Measurements from ENCODE around the gene SMC1B.

The SMC1B gene

DNA sequence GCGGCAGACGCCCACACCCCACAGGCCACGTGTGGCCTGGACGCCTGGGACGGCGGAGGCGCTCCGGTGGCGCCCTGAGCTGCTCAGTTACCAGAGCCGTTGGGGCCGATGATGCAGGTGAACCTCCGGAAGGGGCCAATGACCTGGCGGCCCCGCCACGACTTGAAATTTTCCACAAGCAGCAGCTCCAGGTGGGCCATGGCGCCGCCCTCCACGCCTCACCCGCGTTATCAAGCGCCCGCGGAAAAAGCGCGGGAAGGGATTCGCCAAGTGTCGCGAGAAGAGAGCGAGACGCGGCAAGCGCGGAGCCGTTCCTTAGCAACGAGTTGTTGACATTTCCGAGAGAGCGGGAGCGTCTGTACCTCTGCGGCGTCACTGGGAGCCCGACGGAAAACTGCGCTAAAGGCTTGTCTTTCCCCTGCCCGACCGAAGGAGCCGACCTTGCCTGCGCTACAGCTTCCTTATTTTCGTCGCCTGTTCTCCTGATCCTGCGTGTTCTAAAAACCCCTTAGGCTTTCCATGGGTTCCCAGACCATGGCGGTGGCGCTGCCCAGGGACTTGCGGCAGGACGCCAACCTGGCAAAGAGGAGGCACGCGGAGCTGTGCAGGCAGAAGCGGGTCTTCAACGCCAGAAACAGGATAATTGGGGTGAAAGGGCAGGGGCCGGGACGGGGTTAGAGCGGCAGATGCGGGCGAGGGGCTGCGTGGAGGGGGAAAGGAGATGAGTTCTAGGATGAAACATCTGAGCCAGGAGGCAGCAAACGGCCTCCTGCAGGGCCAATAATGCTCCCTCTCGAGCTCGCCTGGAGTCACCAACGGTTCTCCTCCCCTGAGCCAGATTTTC, at the start of gene SMC1B, which contains the start of gene RIBC2:
TSS of gene SMC1B (minus strand) at position 232 of the 844 bp plus-strand sequence. CDS start at position 200, 32 bp downstream.
TSS of gene RIBC2 (plus strand) at position 326 of the 844 bp plus-strand sequence. CDS start at position 520, 194 bp downstream.
- H3K27me3 Mint-ChIP-seq = peaks cover 5% of the 10 kb centered on the region
- no peaks in the 10 kb centered on the region for H3K9me3 Mint-ChIP-seq
- H3K4me3 Mint-ChIP-seq = peak within 1 kb of the TSS; percentile 85
- peaks cover 20% of the 10 kb centered on the region for H3K4me1 Mint-ChIP-seq (ENCODE audit: low read depth)
- no peaks in the 10 kb centered on the region for H3K36me3 Mint-ChIP-seq (ENCODE audit: low read depth)
- H3K27ac Mint-ChIP-seq = peak within 1 kb of the TSS; percentile 82

DNA sequence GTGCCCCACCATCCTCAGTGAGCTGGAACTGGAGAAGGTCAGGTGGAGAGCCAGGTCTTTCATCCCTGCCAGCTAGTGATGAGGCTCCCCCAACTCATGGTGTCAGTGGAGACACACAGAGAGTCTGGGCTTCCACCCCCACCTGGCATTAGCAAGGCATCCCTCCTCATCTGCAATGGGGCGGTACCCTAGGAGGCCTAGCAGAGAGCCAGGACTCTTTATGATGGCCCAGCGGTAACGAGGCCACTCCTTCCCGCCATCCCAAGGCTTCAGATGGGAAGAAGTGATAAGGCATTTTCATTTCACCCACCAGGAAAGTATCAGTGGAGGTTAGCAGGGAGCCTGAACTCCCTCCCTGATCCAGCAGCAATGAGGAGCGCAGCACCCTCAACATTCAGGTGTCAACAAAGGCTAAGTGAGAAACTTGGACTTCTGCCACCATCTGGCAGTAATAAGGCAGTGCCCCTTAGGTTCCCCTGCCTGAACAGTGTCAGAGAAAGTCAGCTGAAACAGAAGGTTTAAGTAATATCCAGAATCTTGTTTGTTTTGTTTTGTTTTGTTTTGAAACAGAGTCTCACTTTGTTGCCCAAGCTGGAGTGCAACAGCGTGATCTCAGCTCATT, 48.7 kb upstream of the SMC1B start:
- no peaks in the 10 kb centered on the region for H3K9me3 Mint-ChIP-seq
- no peak overlapping the region for H3K27ac Mint-ChIP-seq
- H3K36me3 Mint-ChIP-seq (ENCODE audit: low read depth) = no peaks in the 10 kb centered on the region
- peaks cover 10% of the 10 kb centered on the region for H3K27me3 Mint-ChIP-seq
- no peak overlapping the region for H3K4me3 Mint-ChIP-seq
- H3K4me1 Mint-ChIP-seq (ENCODE audit: low read depth) = no peaks in the 10 kb centered on the region

DNA sequence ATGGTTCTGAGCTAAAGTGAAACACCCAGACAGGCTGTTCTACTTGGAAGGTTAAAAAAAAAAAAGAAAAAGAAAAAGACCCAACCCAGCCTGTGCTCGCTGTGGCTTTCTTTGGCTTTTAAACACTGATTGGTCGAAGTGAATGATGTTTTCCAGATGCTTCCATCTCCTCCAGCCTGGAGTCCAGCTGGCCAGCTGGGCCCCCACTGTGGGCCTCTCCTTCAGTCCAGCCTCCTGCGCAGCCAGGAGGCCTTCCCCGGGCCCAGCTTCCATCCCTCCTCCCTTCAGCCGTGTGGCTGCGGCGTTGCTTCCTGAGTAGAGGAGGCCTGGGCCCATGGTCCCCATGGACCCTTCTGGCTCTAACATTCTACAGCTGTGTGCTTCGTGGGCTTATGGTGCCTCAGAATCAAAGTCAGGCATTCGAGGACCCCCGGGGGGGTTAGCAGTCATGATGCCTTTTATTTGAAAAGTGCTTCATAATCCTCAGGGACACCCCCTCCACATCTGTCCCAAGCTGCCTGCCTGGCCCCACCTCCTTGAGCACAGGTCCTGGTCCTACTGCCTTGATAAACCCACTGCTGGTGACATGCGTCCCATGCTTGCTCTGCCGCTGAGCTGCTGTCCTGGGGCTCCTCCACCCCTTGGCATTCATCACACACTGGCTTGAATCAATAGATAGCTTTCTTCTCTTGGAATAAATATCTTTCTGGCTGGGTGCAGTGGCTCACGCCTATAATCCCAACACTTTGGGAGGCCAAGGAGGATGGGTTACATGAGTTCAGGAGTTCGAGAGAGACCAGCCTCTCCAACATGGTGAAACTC, 47.1 kb upstream of the SMC1B start:
- no peak overlapping the region for H3K27ac Mint-ChIP-seq
- H3K9me3 Mint-ChIP-seq = no peaks in the 10 kb centered on the region
- peaks cover 8% of the 10 kb centered on the region for H3K27me3 Mint-ChIP-seq
- H3K4me1 Mint-ChIP-seq (ENCODE audit: low read depth) = no peaks in the 10 kb centered on the region
- no peak overlapping the region for H3K4me3 Mint-ChIP-seq
- no peaks in the 10 kb centered on the region for H3K36me3 Mint-ChIP-seq (ENCODE audit: low read depth)

DNA sequence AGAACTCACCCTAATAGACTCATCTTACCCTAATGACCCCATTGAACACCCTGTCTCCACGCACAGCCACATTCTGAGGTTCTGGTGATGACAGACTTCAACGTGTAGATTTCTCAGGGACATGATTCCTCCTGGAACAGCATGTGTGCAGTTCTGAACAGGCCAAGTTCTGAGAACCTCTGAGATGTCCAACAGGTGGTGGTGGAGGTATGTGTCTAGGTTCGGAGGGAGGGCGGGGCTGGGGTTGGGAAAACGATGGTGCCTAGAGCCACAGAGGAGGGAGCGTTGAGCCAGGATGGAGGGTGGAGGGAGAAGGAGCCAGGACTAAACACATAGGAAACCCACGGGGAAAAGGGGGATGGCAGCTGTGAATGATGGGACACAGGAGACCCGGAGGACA, 45.8 kb upstream of the SMC1B start:
- no peak overlapping the region for H3K27ac Mint-ChIP-seq
- peaks cover 1% of the 10 kb centered on the region for H3K27me3 Mint-ChIP-seq
- no peak overlapping the region for H3K4me3 Mint-ChIP-seq
- no peaks in the 10 kb centered on the region for H3K36me3 Mint-ChIP-seq (ENCODE audit: low read depth)
- no peaks in the 10 kb centered on the region for H3K4me1 Mint-ChIP-seq (ENCODE audit: low read depth)
- H3K9me3 Mint-ChIP-seq = no peaks in the 10 kb centered on the region

DNA sequence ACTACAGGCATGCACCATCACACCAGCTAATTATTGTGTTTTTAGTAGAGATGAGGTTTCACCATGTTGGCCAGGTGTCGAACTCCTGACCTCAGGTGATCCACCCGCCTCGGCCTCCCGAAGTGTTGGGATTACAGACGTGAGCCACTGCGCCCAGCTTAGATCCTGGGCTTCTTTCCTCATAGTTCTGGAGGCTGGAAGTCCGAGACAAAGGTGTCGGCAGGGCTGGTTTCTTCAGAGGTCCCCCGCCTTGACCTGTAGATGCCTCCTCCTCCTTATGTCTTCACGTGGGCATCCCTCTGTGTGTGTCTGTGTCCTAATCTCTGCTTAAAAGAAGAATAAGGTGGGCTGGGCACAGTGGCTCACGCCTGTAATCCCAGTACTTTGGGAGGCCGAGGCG, 45.1 kb upstream of the SMC1B start:
- no peaks in the 10 kb centered on the region for H3K36me3 Mint-ChIP-seq (ENCODE audit: low read depth)
- no peak overlapping the region for H3K4me3 Mint-ChIP-seq

DNA sequence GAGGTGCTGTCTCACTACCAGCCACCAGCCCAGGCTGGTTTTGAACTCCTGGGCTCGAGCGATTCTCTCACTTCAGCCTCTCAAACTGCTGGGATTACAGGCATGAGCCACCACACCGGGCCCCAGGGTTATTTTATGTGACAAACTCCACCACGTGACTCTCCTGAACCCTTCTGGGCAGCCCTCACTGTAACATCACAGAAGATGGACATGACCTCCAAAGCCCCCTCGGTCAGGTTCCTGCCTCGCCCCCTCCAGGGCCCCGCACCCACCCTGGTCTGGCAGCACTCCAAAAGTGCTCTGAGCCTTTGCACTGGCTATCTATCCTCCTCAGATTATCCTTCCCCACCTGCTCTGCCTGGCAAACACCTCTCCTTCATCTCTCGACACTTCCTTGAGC, 43.4 kb upstream of the SMC1B start:
- H3K4me3 Mint-ChIP-seq = no peak overlapping the region
- H3K4me1 Mint-ChIP-seq (ENCODE audit: low read depth) = no peaks in the 10 kb centered on the region
- no peaks in the 10 kb centered on the region for H3K9me3 Mint-ChIP-seq
- no peak overlapping the region for H3K27ac Mint-ChIP-seq
- H3K36me3 Mint-ChIP-seq (ENCODE audit: low read depth) = no peaks in the 10 kb centered on the region
- H3K27me3 Mint-ChIP-seq = no peaks in the 10 kb centered on the region

More for the DNA sequence above, 45.1 kb upstream of the SMC1B start:
- Mint-ChIP-seq H3K27ac (no peak overlapping the region), H3K9me3 (no peaks in the 10 kb centered on the region), H3K27me3 (no peaks in the 10 kb centered on the region), H3K4me1 (ENCODE audit: low read depth) (no peaks in the 10 kb centered on the region)

DNA sequence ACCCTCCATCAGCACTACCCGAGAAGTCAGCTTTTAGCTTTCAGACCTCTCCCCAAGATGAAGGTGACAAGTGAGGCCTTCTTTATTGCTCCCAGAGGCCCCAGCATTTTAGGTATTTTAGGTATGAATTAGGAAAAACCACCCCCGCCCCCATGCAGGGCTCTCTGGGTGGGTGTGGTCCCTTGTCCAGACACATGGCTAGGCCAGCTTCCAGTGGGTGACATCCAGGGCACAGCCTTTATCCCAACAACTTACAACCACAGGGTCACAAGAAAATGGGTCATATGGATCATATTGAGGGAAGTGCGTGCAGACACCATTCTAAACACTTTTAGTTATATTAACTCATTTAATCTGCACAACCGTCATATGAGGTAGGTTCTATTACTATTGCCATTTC, 42.2 kb upstream of the SMC1B start:
- Mint-ChIP-seq H3K4me3 (no peak overlapping the region), H3K4me1 (ENCODE audit: low read depth) (no peaks in the 10 kb centered on the region), H3K27me3 (no peaks in the 10 kb centered on the region), H3K36me3 (ENCODE audit: low read depth) (no peaks in the 10 kb centered on the region), H3K9me3 (no peaks in the 10 kb centered on the region), H3K27ac (no peak overlapping the region)

DNA sequence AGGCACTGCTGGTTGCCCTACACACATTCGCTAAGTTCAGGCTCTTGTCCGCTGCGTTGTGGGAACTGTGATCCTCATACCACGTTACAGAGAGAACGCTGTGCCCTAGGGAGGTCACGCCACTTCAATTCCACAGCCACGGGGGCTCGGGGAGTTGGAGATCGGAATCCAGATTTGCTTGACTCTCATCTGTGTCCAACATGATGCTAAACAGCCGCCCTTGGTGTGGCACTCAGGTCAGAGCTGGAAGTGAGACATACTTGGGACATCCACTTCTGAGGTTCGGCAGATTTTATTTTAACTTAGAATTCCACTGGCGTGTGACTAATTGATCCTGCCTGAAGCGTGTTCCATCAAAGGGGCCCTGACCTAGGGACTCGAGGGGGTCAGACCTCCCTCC, 41.8 kb upstream of the SMC1B start:
- no peaks in the 10 kb centered on the region for H3K9me3 Mint-ChIP-seq
- no peaks in the 10 kb centered on the region for H3K36me3 Mint-ChIP-seq (ENCODE audit: low read depth)
- no peaks in the 10 kb centered on the region for H3K27me3 Mint-ChIP-seq
- H3K4me3 Mint-ChIP-seq = no peak overlapping the region
- H3K27ac Mint-ChIP-seq = no peak overlapping the region
- H3K4me1 Mint-ChIP-seq (ENCODE audit: low read depth) = no peaks in the 10 kb centered on the region

GRCh38 chr22:45454275-45454674, 40.9 kb upstream of the SMC1B start:
- Mint-ChIP-seq H3K4me1 (ENCODE audit: low read depth) (no peaks in the 10 kb centered on the region), H3K4me3 (no peak overlapping the region), H3K27me3 (no peaks in the 10 kb centered on the region), H3K9me3 (no peaks in the 10 kb centered on the region), H3K36me3 (ENCODE audit: low read depth) (no peaks in the 10 kb centered on the region), H3K27ac (no peak overlapping the region)

- no peaks in the 10 kb centered on the region for H3K9me3 Mint-ChIP-seq
- no peak overlapping the region for H3K27ac Mint-ChIP-seq
- no peaks in the 10 kb centered on the region for H3K27me3 Mint-ChIP-seq
Measured at GRCh38 chr22:45453764-45454163, 40.4 kb upstream of the SMC1B start.

DNA sequence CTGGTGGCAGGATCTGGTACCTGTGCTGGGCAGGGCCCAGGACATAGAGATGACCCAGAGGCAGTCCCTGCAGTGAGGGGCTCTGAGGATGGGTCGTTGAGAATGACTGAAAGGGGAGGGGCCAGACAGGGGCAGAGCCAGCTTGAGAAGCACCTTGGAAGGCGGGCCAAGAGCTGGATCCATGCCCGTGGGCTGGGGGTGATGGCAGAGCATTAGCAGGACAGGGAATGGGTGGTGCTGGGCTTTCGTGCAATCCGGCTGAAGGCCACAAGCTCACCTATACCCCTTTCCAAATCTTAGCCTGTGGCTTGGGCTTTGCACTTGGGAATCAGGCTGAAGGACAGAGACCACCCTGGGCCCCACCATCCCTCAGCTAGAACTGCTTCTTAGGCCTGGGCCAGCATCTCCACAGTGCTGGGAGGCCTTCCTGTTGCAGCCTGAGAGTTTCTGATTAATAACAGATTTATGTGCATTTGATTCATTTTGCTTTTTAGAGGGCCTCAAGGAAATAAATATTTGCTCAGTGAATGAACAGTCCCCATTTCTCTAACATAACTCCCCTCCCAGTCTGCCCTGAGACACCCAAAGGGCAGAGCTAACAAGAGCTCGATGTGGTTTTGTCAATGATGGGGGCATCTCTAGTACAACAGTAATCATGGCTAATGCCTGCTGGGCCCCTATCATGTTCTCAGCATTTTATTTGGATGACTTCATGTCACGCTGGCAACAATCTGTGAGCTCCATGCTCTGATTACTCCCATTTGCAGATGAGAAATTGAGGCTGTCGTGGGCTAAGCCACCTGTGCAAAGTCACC, 39.4 kb upstream of the SMC1B start:
- no peaks in the 10 kb centered on the region for H3K9me3 Mint-ChIP-seq
- no peak overlapping the region for H3K4me3 Mint-ChIP-seq
- H3K4me1 Mint-ChIP-seq (ENCODE audit: low read depth) = no peaks in the 10 kb centered on the region
- no peak overlapping the region for H3K27ac Mint-ChIP-seq
- no peaks in the 10 kb centered on the region for H3K27me3 Mint-ChIP-seq
- H3K36me3 Mint-ChIP-seq (ENCODE audit: low read depth) = no peaks in the 10 kb centered on the region

More at GRCh38 chr22:45453764-45454163, 40.4 kb upstream of the SMC1B start:
- no peaks in the 10 kb centered on the region for H3K36me3 Mint-ChIP-seq (ENCODE audit: low read depth)
- H3K4me1 Mint-ChIP-seq (ENCODE audit: low read depth) = no peaks in the 10 kb centered on the region
- no peak overlapping the region for H3K4me3 Mint-ChIP-seq

GRCh38 chr22:45451972-45452371, 38.6 kb upstream of the SMC1B start:
- H3K27me3 Mint-ChIP-seq = no peaks in the 10 kb centered on the region
- H3K4me1 Mint-ChIP-seq (ENCODE audit: low read depth) = no peaks in the 10 kb centered on the region
- no peaks in the 10 kb centered on the region for H3K36me3 Mint-ChIP-seq (ENCODE audit: low read depth)
- no peak overlapping the region for H3K4me3 Mint-ChIP-seq
- H3K9me3 Mint-ChIP-seq = no peaks in the 10 kb centered on the region
- no peak overlapping the region for H3K27ac Mint-ChIP-seq

DNA sequence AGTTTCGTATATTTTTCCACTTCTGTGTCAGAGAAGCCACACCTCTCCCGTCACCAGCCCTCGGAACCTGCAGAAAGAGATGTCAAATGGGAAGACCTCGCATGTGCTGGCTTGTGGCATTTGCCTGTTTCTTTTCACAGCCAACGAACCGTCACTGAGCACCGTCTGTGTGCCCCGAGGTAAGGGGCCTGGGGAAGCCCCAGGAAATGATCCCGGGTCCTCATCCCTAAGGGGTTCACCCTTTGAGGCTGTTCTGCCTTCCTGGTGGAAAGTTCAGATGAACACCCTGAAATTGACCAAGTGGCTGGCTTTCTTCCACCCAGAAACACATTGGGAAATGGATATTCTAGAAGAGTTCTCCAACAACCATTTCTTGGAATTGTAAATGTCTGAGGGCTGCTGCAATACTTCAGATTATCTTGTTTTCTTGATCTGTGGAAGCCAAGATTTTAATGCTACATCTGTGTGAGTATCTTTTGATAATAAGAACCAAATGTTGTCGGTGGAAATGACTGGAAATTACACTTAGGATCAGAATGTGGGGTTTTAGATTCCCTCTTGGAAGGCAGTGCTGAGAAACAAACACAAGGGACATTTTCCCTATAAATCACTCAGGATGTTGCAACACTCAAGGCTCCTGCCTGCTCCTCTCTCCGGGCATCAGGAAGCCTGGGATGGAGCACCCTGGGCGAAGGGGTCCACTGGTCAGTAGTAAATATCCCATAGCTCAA, 37.7 kb upstream of the SMC1B start:
- no peak overlapping the region for H3K27ac Mint-ChIP-seq
- no peaks in the 10 kb centered on the region for H3K9me3 Mint-ChIP-seq
- H3K27me3 Mint-ChIP-seq = no peaks in the 10 kb centered on the region
- H3K4me3 Mint-ChIP-seq = no peak overlapping the region
- no peaks in the 10 kb centered on the region for H3K4me1 Mint-ChIP-seq (ENCODE audit: low read depth)
- H3K36me3 Mint-ChIP-seq (ENCODE audit: low read depth) = no peaks in the 10 kb centered on the region

All from stimulated activated naive CD8-positive, alpha-beta T cell treated with anti-CD3 and anti-CD28 coated beads, Interleukin-15, Interleukin-2, amounts not matched to agents 100 ng/mL and 50 ng/mL, for 24 hours (primary cell).